ENCODE measurements around the gene LYPD6B. TPM values are rescaled to one million over a fixed set of nuclear protein-coding genes. Genes with fewer than 3 reads are reported as not detected.

LYPD6B gene
- total and polyA plus RNA-seq, 4 donors, result 0.13 to 0.59 (median 0.14) TPM

DNA sequence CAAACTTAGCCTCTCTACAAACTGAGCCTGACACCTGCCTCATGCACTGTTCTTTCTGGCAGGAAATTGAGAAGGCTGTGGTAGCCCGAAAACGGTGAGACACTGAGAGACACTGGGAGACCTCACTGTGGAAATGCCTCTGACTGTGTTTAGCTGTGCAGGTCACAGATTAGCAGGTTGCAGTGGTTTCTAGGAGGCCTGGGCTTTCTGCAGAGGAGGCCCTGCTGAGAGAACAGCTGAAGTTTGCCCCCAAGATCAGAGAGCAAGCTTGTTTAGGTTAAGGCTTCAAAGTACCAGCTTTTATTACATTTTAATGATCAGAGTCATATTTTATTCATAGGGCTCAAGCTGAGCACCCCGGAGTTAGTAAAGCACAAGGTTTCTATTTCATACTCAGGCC lies 223.2 kb downstream of the LYPD6B start (continued):
- TF ChIP-seq MAX (IDR thresholded peaks at IDR 0.05) (no peak), EGR1 (IDR thresholded peaks at IDR 0.05; ENCODE audit: low read depth in 2 of 2) (no peak)

Other genes with a start within 250 kb of the LYPD6B start
- gene KIF5C, start 163.5 kb upstream of the LYPD6B start, total RNA-seq, result under 1 TPM; 0.14 to 0.25 TPM
- gene KIF5C, start 163.5 kb upstream of the LYPD6B start, polyA plus RNA-seq, result under 1 TPM; 0.06 to 0.14 TPM